ENCODE results near the gene PHKA1. TPM values are rescaled to one million over a fixed set of nuclear protein-coding genes. Genes with fewer than 3 reads are reported as not detected.
"Not testable (repeated sequence)": the region's sequence is repeated elsewhere in the genome, so short reads cannot be mapped to it uniquely, and the experiment has no call there.

PHKA1 gene
- total and polyA plus RNA-seq, 3 experiments from 2014 or later: 4.6 to 5.0 TPM; not detected in 1

DNA sequence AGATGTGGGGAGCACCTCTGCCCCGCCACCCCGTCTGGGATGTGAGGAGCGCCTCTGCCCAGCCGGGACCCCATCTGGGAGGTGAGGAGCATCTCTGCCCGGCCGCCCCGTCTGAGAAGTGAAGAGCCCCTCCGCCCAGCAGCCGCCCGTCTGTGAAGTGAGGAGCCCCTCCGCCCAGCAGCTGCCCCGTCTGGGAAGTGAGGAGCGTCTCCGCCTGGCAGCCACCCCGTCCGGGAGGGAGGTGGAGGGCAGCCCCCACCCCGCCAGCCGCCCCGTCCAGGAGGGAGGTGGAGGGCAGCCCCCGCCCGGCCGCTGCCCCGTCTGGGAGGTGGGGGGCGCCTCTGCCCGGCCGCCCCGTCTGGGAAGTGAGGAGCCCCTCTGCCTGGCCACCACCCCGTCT lies 154.5 kb downstream of the PHKA1 start:
- DNase-seq; H3K4me3 ChIP-seq (ENCODE audit: low read length); H3K4me3 Mint-ChIP-seq; H3K27ac ChIP-seq (ENCODE audit: low read depth, low read length); CTCF ChIA-PET; H3K9me3 Mint-ChIP-seq; H3K27me3 Mint-ChIP-seq; H3K27ac Mint-ChIP-seq; H3K27me3 ChIP-seq (ENCODE audit: insufficient read depth, low read length, poor library complexity, severe bottlenecking); POLR2A ChIA-PET; H3K9me3 ChIP-seq (ENCODE audit: low read length); H3K4me1 ChIP-seq (ENCODE audit: insufficient read depth, low read length); H3K36me3 ChIP-seq (ENCODE audit: insufficient read depth, low read length): not testable (repeated sequence)
- Mint-ChIP-seq H3K4me1 (peaks cover 10 to 25% (median 15%) of the 10 kb centered on the region in 3 donors), H3K36me3 (peaks cover 0 to 23% (median 5%) of the 10 kb centered on the region in 3 donors)

DNA sequence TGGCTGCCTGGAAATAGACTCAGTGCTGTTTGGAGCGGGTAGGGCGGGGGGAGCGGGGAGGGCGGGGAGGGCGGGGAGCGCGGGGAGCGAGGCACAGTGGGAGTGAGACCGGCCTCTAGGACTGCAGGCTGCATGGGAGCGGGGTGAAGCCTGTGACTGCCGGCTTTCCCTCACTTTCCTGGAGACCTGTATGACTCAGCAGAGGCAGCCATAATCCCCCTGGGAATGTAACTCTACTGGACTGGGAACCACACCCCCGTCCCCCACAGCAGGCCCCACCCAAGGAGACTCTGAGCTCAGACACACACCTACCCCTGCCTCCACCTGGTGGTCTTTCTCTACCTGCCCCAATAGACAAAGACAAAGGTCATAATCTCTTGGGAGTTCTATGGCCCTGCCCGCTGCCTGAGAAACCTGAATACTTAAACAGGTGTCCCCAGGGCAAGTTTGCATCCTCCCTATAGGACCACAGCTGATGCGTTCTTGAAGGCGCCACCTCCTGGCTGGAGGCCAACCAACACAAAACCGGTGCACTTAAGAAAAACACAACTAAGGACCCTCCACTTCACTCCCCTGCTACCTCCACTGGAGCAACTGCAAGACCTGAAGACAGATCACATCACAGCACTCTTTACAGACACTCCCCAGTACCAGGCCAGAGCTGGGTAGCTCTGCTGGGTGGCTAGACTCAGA lies 159.5 kb downstream of the PHKA1 start:
- H3K27me3 Mint-ChIP-seq: peaks cover 0 to 7% of the 10 kb centered on the region in 2 donors
- Histone ChIP-seq H3K4me1 (ENCODE audit: insufficient read depth, low read length) (no peaks in the 10 kb centered on the region), H3K9me3 (ENCODE audit: low read length) (no peaks in the 10 kb centered on the region), H3K4me3 (ENCODE audit: low read length) (no peak overlapping the region), H3K36me3 (ENCODE audit: insufficient read depth, low read length) (no peaks in the 10 kb centered on the region), H3K27ac (ENCODE audit: low read depth, low read length) (no peak overlapping the region), H3K27me3 (ENCODE audit: insufficient read depth, low read length, poor library complexity, severe bottlenecking) (no peaks in the 10 kb centered on the region)
- DNase-seq: no peak
- no peaks in the 10 kb centered on the region for H3K9me3 Mint-ChIP-seq
- peaks cover 8 to 20% (median 15%) of the 10 kb centered on the region in 3 donors for H3K4me1 Mint-ChIP-seq
- peaks cover 0 to 10% (median 4%) of the 10 kb centered on the region in 3 donors for H3K36me3 Mint-ChIP-seq
- no peak overlapping the region for H3K4me3 Mint-ChIP-seq
- no peak overlapping the region for H3K27ac Mint-ChIP-seq
- CTCF ChIA-PET: no interaction called here
- POLR2A ChIA-PET: no interaction called here

DNA sequence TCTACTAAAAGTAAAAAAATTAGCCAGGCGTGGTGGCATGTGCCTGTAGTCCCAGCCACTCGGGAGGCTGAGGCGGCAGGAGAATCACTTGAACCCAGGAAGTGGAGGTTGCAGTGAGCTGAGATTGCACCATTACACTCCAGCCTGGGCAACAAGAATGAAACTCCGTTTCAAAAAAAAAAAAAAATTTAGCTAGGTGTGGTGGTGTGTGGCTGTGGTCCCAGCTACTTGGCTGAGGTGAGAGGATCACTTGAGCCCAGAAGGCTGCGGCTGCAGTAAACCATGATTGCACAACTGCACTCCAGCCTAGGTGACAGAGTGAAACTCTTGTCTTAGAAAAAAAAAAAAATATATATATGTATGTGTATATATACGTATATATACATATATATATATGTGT lies 161.7 kb downstream of the PHKA1 start:
- H3K9me3 Mint-ChIP-seq, CTCF ChIA-PET: not testable (repeated sequence)
- POLR2A ChIA-PET: interaction anchor here (0.6 kb wide), 1 partner anchor 1088 kb away, joined by 4 read pairs; no protein-coding TSS in a partner anchor

DNA sequence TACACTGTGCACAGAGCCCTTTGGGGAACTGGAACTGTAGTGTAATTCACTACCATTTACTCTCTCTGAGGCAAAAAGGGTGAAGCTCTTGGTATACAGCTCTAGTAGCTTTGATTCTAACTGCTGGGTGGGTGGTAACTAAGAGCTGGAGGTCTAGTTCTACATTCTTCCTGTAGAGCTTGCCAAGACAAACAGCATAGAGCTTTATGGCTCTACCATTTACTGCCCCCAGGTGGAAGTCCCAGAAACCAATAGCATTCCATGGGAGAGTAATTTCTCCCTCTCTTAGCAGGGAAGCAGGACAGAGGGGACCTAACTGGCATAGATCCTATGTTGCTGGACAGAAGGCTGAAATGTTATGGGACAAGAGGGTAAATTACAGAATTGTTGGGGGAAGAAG lies 168.1 kb downstream of the PHKA1 start:
- H3K9me3 Mint-ChIP-seq: no peaks in the 10 kb centered on the region
- DNase-seq: no peak
- no peaks in the 10 kb centered on the region for H3K27me3 Mint-ChIP-seq
- CTCF ChIA-PET: no interaction called here
- no peaks in the 10 kb centered on the region for H3K4me1 Mint-ChIP-seq
- no peak overlapping the region for H3K4me3 Mint-ChIP-seq
- Histone ChIP-seq H3K36me3 (ENCODE audit: insufficient read depth, low read length) (no peaks in the 10 kb centered on the region), H3K4me1 (ENCODE audit: insufficient read depth, low read length) (no peaks in the 10 kb centered on the region), H3K4me3 (ENCODE audit: low read length) (no peak overlapping the region), H3K9me3 (ENCODE audit: low read length) (no peaks in the 10 kb centered on the region), H3K27me3 (ENCODE audit: insufficient read depth, low read length, poor library complexity, severe bottlenecking) (no peaks in the 10 kb centered on the region), H3K27ac (ENCODE audit: low read depth, low read length) (no peak overlapping the region)
- POLR2A ChIA-PET: no interaction called here
- no peak overlapping the region for H3K27ac Mint-ChIP-seq
- peaks cover 0 to 29% (median 2%) of the 10 kb centered on the region in 3 donors for H3K36me3 Mint-ChIP-seq

More for the DNA sequence above, 161.7 kb downstream of the PHKA1 start:
- not testable (repeated sequence) for H3K27me3 ChIP-seq (ENCODE audit: insufficient read depth, low read length, poor library complexity, severe bottlenecking); H3K4me3 Mint-ChIP-seq; H3K4me1 Mint-ChIP-seq; H3K9me3 ChIP-seq (ENCODE audit: low read length); H3K4me1 ChIP-seq (ENCODE audit: insufficient read depth, low read length); H3K27me3 Mint-ChIP-seq; DNase-seq; H3K27ac ChIP-seq (ENCODE audit: low read depth, low read length); H3K36me3 ChIP-seq (ENCODE audit: insufficient read depth, low read length); H3K4me3 ChIP-seq (ENCODE audit: low read length)
- Mint-ChIP-seq H3K27ac (peak overlapping the region in 1 of 8 donors; percentile 55), H3K36me3 (peaks cover 0 to 10% (median 4%) of the 10 kb centered on the region in 3 donors)

DNA sequence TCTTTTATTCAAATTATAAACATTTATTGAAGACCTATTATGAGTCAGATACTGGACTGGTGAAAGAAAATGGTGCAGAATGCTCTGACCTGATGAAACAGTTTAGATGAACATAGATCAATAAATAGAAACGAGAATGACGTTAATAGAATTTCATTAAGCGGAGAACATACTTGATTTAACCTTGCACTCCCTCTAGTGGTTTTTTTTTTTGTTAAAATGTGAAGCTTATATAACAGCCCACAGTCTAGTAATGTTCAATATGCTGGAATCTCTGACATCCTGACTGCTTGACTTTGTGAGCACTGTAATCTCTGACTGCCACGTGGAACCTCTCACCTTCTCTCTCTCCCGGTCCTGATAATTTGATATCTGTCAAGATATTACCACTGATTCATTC lies 173.8 kb downstream of the PHKA1 start:
- H3K36me3 Mint-ChIP-seq: peaks cover 0 to 23% (median 0%) of the 10 kb centered on the region in 3 donors
- no peak overlapping the region for H3K27ac Mint-ChIP-seq
- Histone ChIP-seq H3K4me3 (ENCODE audit: low read length) (no peak overlapping the region), H3K9me3 (ENCODE audit: low read length) (no peaks in the 10 kb centered on the region), H3K27ac (ENCODE audit: low read depth, low read length) (no peak overlapping the region), H3K27me3 (ENCODE audit: insufficient read depth, low read length, poor library complexity, severe bottlenecking) (no peaks in the 10 kb centered on the region), H3K36me3 (ENCODE audit: insufficient read depth, low read length) (no peaks in the 10 kb centered on the region), H3K4me1 (ENCODE audit: insufficient read depth, low read length) (no peaks in the 10 kb centered on the region)
- no peak for DNase-seq
- H3K4me3 Mint-ChIP-seq: no peak overlapping the region
- H3K9me3 Mint-ChIP-seq: no peaks in the 10 kb centered on the region
- CTCF ChIA-PET: no interaction called here
- H3K27me3 Mint-ChIP-seq: peaks cover 0 to 2% of the 10 kb centered on the region in 2 donors
- POLR2A ChIA-PET: no interaction called here
- no peaks in the 10 kb centered on the region for H3K4me1 Mint-ChIP-seq

DNA sequence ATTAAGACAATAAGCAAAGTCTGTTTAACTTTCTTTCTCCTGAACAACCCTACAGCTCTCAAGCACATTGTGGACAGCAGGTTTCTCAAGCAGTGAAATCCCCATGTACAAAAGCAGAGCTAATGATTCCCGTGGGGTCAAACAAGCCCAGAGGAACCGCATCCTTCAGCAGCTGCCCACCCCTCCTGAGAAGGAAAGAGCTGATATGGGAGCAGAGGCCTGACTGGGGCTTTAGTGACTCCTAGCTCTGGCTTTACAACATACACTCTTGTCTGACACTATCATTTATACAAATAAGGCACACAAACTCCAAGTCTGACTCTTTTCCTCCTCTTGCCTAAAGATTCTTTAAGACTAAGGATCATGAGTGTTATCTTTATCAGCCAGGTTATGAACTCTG lies 174.3 kb downstream of the PHKA1 start:
- H3K27me3 ChIP-seq (ENCODE audit: insufficient read depth, low read length, poor library complexity, severe bottlenecking): no peaks in the 10 kb centered on the region
- CTCF ChIA-PET: no interaction called here
- POLR2A ChIA-PET: no interaction called here
- Mint-ChIP-seq H3K36me3 (peaks cover 0 to 22% (median 0%) of the 10 kb centered on the region in 3 donors), H3K4me1 (no peaks in the 10 kb centered on the region), H3K4me3 (no peak overlapping the region), H3K9me3 (no peaks in the 10 kb centered on the region), H3K27me3 (peaks cover 0 to 2% of the 10 kb centered on the region in 2 donors), H3K27ac (no peak overlapping the region)
- no peak overlapping the region for H3K27ac ChIP-seq (ENCODE audit: low read depth, low read length)
- no peak overlapping the region for H3K4me3 ChIP-seq (ENCODE audit: low read length)
- no peaks in the 10 kb centered on the region for H3K9me3 ChIP-seq (ENCODE audit: low read length)
- no peaks in the 10 kb centered on the region for H3K4me1 ChIP-seq (ENCODE audit: insufficient read depth, low read length)
- no peak for DNase-seq
- no peaks in the 10 kb centered on the region for H3K36me3 ChIP-seq (ENCODE audit: insufficient read depth, low read length)

DNA sequence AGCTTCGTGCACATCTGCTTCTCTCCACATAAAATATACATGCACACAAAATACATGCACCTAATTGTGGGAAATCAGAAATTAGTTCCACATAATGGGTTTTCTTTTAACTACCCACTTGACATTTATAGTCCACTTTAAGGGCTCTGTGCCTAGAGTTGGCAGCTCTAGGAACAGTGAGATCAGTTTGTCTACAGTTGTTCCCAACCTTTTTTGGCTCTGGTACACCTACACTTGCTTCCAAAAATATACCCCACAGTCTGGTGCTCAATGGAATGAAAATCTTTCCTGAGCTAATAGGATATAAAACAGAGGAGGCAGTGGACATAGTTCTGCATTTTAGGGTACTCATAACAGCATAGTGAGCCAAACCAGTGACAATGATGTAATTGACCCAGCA lies 177.6 kb downstream of the PHKA1 start:
- CTCF ChIA-PET: no interaction called here
- H3K4me1 ChIP-seq (ENCODE audit: insufficient read depth, low read length): no peaks in the 10 kb centered on the region

DNA sequence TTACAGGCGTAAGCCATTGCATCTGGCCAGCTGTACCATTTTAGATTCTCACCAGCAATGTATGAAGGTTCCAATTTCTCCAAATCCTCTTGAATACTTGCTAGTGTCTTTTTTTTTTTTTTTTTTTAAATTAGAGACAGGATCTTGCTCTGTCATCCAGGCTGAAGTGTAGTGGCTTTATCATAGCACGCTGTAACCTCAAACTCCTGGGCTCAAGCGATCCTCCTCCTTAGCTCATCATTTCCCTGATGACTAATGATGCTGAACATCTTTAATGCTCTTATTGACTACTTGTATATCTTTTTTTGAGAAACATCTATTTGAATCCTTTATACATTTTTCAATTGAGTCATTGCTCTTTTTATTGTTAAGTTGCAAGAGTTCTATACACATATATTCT lies 181.7 kb downstream of the PHKA1 start:
- Histone ChIP-seq H3K27ac (ENCODE audit: low read depth, low read length) (no peak overlapping the region), H3K4me3 (ENCODE audit: low read length) (no peak overlapping the region), H3K36me3 (ENCODE audit: insufficient read depth, low read length) (no peaks in the 10 kb centered on the region), H3K4me1 (ENCODE audit: insufficient read depth, low read length) (no peaks in the 10 kb centered on the region), H3K27me3 (ENCODE audit: insufficient read depth, low read length, poor library complexity, severe bottlenecking) (no peaks in the 10 kb centered on the region), H3K9me3 (ENCODE audit: low read length) (no peaks in the 10 kb centered on the region)
- no peaks in the 10 kb centered on the region for H3K9me3 Mint-ChIP-seq
- no peak overlapping the region for H3K4me3 Mint-ChIP-seq
- no peak overlapping the region for H3K27ac Mint-ChIP-seq
- ChIA-PET POLR2A (no interaction called here), CTCF (no interaction called here)
- peaks cover 0 to 5% (median 0%) of the 10 kb centered on the region in 3 donors for H3K4me1 Mint-ChIP-seq
- peaks cover 0 to 2% of the 10 kb centered on the region in 2 donors for H3K27me3 Mint-ChIP-seq
- no peak for DNase-seq
- peaks cover 0 to 7% (median 4%) of the 10 kb centered on the region in 3 donors for H3K36me3 Mint-ChIP-seq

More for the DNA sequence above, 177.6 kb downstream of the PHKA1 start:
- no peaks in the 10 kb centered on the region for H3K27me3 ChIP-seq (ENCODE audit: insufficient read depth, low read length, poor library complexity, severe bottlenecking)
- H3K27me3 Mint-ChIP-seq: peaks cover 0 to 2% of the 10 kb centered on the region in 2 donors
- no peak overlapping the region for H3K27ac ChIP-seq (ENCODE audit: low read depth, low read length)
- H3K9me3 ChIP-seq (ENCODE audit: low read length): no peaks in the 10 kb centered on the region
- H3K36me3 Mint-ChIP-seq: peaks cover 0 to 8% (median 2%) of the 10 kb centered on the region in 3 donors
- POLR2A ChIA-PET: no interaction called here
- no peak for DNase-seq
- H3K9me3 Mint-ChIP-seq: no peaks in the 10 kb centered on the region
- no peak overlapping the region for H3K4me3 ChIP-seq (ENCODE audit: low read length)
- no peaks in the 10 kb centered on the region for H3K36me3 ChIP-seq (ENCODE audit: insufficient read depth, low read length)
- H3K4me1 Mint-ChIP-seq: no peaks in the 10 kb centered on the region
- H3K4me3 Mint-ChIP-seq: no peak overlapping the region
- H3K27ac Mint-ChIP-seq: no peak overlapping the region
